RPMI8226 (cell line): ENCODE data around the gene LPGAT1.

Experiments
- DNase-seq: peaks from one replicate; pipeline ENCODE4 v3.0.0-alpha.2; 2015

The LPGAT1 gene

GRCh38 chr1:211827051-211827450 lies 3.5 kb downstream of the LPGAT1 start:
- no peak for DNase-seq

GRCh38 chr1:211825980-211826379 lies 4.6 kb downstream of the LPGAT1 start:
- DNase-seq = no peak

GRCh38 chr1:211822677-211823407 lies 7.7 kb downstream of the LPGAT1 start:
- DNase-seq = no peak

GRCh38 chr1:211816586-211816985 lies 14.0 kb downstream of the LPGAT1 start:
- no peak for DNase-seq

- peak; percentile 14 for DNase-seq
These were observed 16.2 kb downstream of the LPGAT1 start for GRCh38 chr1:211814313-211814712.

GRCh38 chr1:211813590-211813989 lies 17.0 kb downstream of the LPGAT1 start:
- DNase-seq = peak; percentile 72

- DNase-seq = peak; percentile 46
These were observed 18.0 kb downstream of the LPGAT1 start for GRCh38 chr1:211812584-211812983.

- peak; percentile 57 for DNase-seq
These were observed 18.7 kb downstream of the LPGAT1 start for GRCh38 chr1:211811848-211812247.

- no peak for DNase-seq
These were observed 19.4 kb downstream of the LPGAT1 start for GRCh38 chr1:211811126-211811525.

- no peak for DNase-seq
These were observed 22.1 kb downstream of the LPGAT1 start for GRCh38 chr1:211808475-211808874.

- DNase-seq = no peak
These were observed 25.6 kb downstream of the LPGAT1 start for GRCh38 chr1:211804915-211805314.

GRCh38 chr1:211800925-211801607 lies 29.5 kb downstream of the LPGAT1 start:
- no peak for DNase-seq

- no peak for DNase-seq
These were observed 32.6 kb downstream of the LPGAT1 start for GRCh38 chr1:211797994-211798393.

- no peak for DNase-seq
These were observed 38.6 kb downstream of the LPGAT1 start for GRCh38 chr1:211791979-211792378.

GRCh38 chr1:211789641-211790464 lies 40.7 kb downstream of the LPGAT1 start:
- DNase-seq = no peak

- DNase-seq = no peak
These were observed 41.9 kb downstream of the LPGAT1 start for GRCh38 chr1:211788626-211789025.

GRCh38 chr1:211783897-211784296 lies 46.7 kb downstream of the LPGAT1 start:
- DNase-seq = no peak

- no peak for DNase-seq
These were observed 47.3 kb downstream of the LPGAT1 start for GRCh38 chr1:211783266-211783665.

- peak; percentile 13 for DNase-seq
These were observed 49.3 kb downstream of the LPGAT1 start for GRCh38 chr1:211781260-211781659.

- DNase-seq = no peak
These were observed 55.4 kb downstream of the LPGAT1 start for GRCh38 chr1:211775170-211775569.

- no peak for DNase-seq
These were observed 65.9 kb downstream of the LPGAT1 start for GRCh38 chr1:211764701-211765100.

GRCh38 chr1:211762206-211762605 lies 68.4 kb downstream of the LPGAT1 start:
- DNase-seq = no peak

- no peak for DNase-seq
These were observed 69.2 kb downstream of the LPGAT1 start for GRCh38 chr1:211761400-211761799.
